Activated CD8-positive, alpha-beta memory T cell treated with anti-CD3 and anti-CD28 coated beads, Interleukin-2, amount 10 ng/mL, durations not matched to agents 7 days and 5 days (primary cell): Measurements from ENCODE around the gene ZBTB25. TPM values are rescaled to one million over a fixed set of nuclear protein-coding genes. Genes with fewer than 3 reads are reported as not detected.

Experiments used
- ATAC-seq: fragments of 150-1000 bp; cut with Tn5 transposase; one replicate; pipeline ENCODE4 v1.10.0; 2021; ENCODE audit warnings: moderate library complexity
- CTCF ChIA-PET: fragments of 350-600 bp; sonication (Branson Sonifier 250); formaldehyde crosslinking; loops from one replicate; lab custom pipeline; 2021; ENCODE audit warnings: antibody characterized with exemption; lab: Charles Lee
- DNase-seq: peaks from one replicate; pipeline ENCODE4 v3.0.0-alpha.2; 2020
- H3K27ac Mint-ChIP-seq: one replicate; pipeline ENCODE4 v1.8.0; 2021; ENCODE audit warnings: mild to moderate bottlenecking, mixed read lengths
- H3K27me3 Mint-ChIP-seq: one replicate; pipeline ENCODE4 v1.8.0; 2021; ENCODE audit warnings: mixed read lengths
- H3K36me3 Mint-ChIP-seq: one replicate; pipeline ENCODE4 v1.8.0; 2021; ENCODE audit warnings: mild to moderate bottlenecking, mixed read lengths
- H3K4me1 Mint-ChIP-seq: one replicate; pipeline ENCODE4 v1.8.0; 2021; ENCODE audit warnings: mixed read lengths
- H3K4me3 Mint-ChIP-seq: one replicate; pipeline ENCODE4 v1.8.0; 2021; ENCODE audit warnings: mild to moderate bottlenecking, moderate library complexity, mixed read lengths
- H3K9me3 Mint-ChIP-seq: one replicate; pipeline ENCODE4 v1.8.0; 2022; ENCODE audit warnings: low read depth, mixed read lengths
- total RNA-seq, 2 experiments: library from RNA; stranded (reverse); gene quantifications; one replicate each; pipeline ENCODE4 v1.2.3, GENCODE V29; 2021

ZBTB25 gene
- total RNA-seq, 2 experiments from 2014 or later = 31.4 to 42.8 TPM

DNA sequence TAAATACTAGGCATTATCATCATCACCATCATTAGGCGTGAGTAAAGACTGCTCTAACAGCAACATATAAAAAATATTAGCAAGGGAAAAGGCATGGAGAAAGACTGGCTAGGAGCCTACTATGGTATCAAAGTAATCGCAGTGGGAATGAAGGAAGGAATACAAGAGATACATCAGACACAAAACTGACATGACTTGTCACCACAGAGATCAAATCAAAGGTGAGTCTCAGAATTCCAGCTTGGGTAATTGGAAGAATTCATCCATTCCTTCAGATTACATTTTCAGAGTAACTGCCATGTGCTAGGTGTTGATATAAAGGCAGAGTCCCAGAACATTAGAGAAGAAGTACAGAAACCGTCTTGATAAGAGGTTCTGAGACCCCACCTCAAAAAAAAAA, 10.2 kb downstream of the ZBTB25 start:
- H3K36me3 Mint-ChIP-seq = peaks cover 40% of the 10 kb centered on the region
- CTCF ChIA-PET = interaction anchor here (1.2 to 9.0 kb wide), 7 partner anchors 9 to 149 kb away, joined by 3 to 70 read pairs (median 4); no protein-coding TSS in a partner anchor

DNA sequence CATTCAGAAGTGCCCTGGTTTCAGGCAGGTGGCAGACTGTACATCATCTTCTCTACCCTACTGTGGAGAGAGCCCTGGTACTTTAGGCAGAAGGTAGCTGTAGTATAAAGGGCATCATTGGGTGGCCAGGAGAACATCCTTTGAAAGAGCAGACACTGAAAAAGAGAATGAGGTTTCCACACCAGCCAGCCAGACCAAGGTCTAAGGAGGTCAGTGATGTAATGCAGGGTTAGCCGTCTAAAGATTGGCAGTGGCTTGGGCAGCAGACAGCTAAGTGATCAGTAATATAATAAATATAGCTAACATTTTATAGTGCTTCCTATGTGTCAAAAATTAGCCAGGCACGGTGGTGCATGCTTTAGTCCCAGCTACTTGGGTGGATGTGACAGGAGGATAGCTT, 12.0 kb downstream of the ZBTB25 start:
- Mint-ChIP-seq H3K27ac (no peak overlapping the region), H3K27me3 (no peaks in the 10 kb centered on the region), H3K4me3 (no peak overlapping the region), H3K9me3 (no peaks in the 10 kb centered on the region), H3K4me1 (peaks cover 28% of the 10 kb centered on the region), H3K36me3 (peaks cover 46% of the 10 kb centered on the region)
- CTCF ChIA-PET = interaction anchor here (1.5 to 9.0 kb wide), 2 partner anchors 19 to 62 kb away, joined by 3 to 70 read pairs; no protein-coding TSS in a partner anchor
- no peak for DNase-seq
- no peak for ATAC-seq

More for the DNA sequence above, 10.2 kb downstream of the ZBTB25 start:
- no peak for DNase-seq
- Mint-ChIP-seq H3K4me3 (no peak overlapping the region), H3K4me1 (peaks cover 38% of the 10 kb centered on the region), H3K27ac (peak overlapping the region; percentile 0), H3K27me3 (no peaks in the 10 kb centered on the region), H3K9me3 (no peaks in the 10 kb centered on the region)
- ATAC-seq = no peak

DNA sequence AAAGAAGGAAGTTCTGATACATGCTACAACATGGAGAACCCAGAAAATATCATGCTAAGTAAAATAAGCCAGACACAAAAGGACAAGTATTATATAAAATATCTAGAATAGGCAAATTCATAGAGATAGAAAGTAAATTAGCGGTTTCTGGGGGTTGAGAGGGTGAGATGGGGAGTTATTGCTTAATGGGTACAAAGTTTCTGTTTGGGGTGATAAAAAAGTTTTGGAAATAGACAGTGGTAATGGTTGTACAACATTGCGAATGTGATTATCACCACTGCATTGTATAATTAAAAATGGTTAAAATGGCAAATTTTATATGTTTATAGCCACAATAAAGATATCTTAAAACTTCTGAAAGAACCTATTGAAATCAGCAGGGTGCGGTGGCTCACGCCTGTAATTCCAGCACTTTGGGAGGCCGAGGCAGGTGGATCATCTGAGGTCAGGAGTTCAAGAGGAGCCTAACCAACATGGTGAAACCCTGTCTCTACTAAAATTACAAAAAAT, 15.0 kb downstream of the ZBTB25 start:
- peaks cover 55% of the 10 kb centered on the region for H3K36me3 Mint-ChIP-seq
- CTCF ChIA-PET = interaction anchor here (1.5 to 2.2 kb wide), 3 partner anchors 14 to 145 kb away, joined by 4 to 7 read pairs (median 5); no protein-coding TSS in a partner anchor
- no peaks in the 10 kb centered on the region for H3K9me3 Mint-ChIP-seq

DNA sequence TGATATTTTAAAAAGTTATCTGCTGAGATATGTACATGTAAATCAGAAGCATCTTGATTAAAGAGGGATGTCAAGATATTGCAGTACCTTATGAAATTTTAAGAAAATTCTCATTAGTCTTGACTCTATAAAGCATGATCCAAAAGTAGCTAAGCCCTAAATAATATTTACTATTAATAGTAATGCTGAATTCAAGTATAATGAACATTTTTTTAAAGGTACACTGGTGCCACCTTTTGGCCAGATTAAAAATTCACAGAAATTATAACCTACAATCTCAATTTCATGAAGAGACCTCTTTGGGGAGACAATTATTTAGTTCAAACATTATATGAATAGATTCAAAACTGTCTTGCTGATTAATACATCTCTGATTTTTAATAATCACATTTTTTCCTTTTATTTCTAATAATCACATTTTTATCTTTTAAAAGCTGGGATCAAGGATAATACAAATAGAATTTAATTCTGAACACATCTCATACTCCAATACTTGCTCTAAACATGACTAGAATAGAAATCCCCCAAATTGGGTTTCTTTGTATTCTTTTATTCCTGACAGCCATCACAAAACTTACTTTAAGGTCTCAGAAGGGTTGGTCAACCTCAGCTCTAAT, 24.9 kb downstream of the ZBTB25 start:
- no peak overlapping the region for H3K4me3 Mint-ChIP-seq
- H3K9me3 Mint-ChIP-seq = no peaks in the 10 kb centered on the region
- peaks cover 25% of the 10 kb centered on the region for H3K4me1 Mint-ChIP-seq
- ATAC-seq = no peak
- no peak for DNase-seq
- CTCF ChIA-PET = interaction anchor here (0.7 to 6.4 kb wide), 21 partner anchors 11 to 282 kb away, joined by 3 to 55 read pairs (median 6); partner anchors contain the start of gene AKAP5
- no peaks in the 10 kb centered on the region for H3K27me3 Mint-ChIP-seq
- peaks cover 13% of the 10 kb centered on the region for H3K36me3 Mint-ChIP-seq
- H3K27ac Mint-ChIP-seq = no peak overlapping the region

More for the DNA sequence above, 15.0 kb downstream of the ZBTB25 start:
- Mint-ChIP-seq H3K4me1 (peaks cover 22% of the 10 kb centered on the region), H3K27me3 (no peaks in the 10 kb centered on the region), H3K27ac (no peak overlapping the region), H3K4me3 (no peak overlapping the region)
- ATAC-seq (no peak), DNase-seq (no peak)

DNA sequence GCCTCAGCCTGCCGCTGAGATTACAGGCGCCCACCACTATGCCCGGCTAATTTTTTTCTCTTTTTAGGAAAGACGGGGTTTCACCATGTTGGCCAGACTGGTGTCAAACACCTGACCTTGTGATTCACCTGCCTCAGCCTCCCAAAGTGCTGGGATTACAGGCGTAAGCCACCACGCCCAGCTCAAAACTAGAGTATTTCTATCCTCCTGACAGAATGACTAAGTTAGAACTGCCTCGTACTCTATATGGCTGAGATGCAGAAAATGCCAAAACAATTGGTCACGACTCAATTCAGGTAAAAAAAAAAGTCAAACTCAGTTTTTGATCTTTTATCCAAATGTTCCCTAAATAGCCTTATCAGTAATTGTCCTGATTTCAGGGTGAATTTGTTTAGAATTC, 27.2 kb downstream of the ZBTB25 start:
- Mint-ChIP-seq H3K4me3 (no peak overlapping the region), H3K4me1 (peaks cover 29% of the 10 kb centered on the region), H3K9me3 (no peaks in the 10 kb centered on the region), H3K27me3 (no peaks in the 10 kb centered on the region), H3K36me3 (peaks cover 13% of the 10 kb centered on the region), H3K27ac (no peak overlapping the region)
- DNase-seq (no peak), ATAC-seq (no peak)
- CTCF ChIA-PET = interaction anchor here (1.3 to 6.4 kb wide), 3 partner anchors 9 to 132 kb away, joined by 3 to 55 read pairs (median 21); no protein-coding TSS in a partner anchor

DNA sequence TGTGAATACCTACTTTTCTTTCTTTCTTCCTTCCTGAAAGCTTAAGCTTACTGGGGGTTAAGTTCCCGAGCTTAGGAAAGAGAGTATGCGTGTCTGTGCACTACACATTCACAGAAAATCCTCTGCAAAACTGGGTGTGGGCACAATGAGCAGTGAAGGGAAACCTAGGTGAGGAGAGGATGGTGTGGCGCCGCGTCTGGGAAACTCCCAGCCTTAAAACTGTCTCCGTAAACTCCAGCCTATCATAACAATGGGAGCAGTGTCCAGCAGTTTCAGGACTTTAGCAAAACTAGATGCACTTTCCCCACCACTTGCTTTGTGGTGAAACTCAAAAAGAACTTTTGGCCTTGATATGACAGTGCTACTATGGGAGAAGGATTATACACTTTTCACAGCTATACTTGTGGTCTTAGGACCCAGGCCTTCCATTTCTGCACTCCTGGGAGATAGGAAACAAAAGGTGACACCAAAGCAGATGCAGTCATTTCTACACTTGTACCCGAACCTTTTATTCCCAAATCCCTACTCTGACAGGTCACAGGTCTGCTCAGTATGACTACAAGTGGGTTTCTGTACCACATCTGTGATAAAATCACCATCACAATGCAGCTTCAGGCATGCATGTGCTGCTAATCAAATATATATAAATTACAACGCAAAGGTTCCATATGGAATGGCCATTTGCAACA, 27.9 kb downstream of the ZBTB25 start:
- CTCF ChIA-PET = interaction anchor here (0.7 to 6.4 kb wide), 4 partner anchors 8 to 132 kb away, joined by 3 to 55 read pairs (median 3); no protein-coding TSS in a partner anchor
- H3K27ac Mint-ChIP-seq = no peak overlapping the region
- peaks cover 13% of the 10 kb centered on the region for H3K36me3 Mint-ChIP-seq
- no peak for DNase-seq
- no peaks in the 10 kb centered on the region for H3K9me3 Mint-ChIP-seq
- no peak for ATAC-seq
- H3K4me3 Mint-ChIP-seq = no peak overlapping the region
- H3K27me3 Mint-ChIP-seq = no peaks in the 10 kb centered on the region
- peaks cover 30% of the 10 kb centered on the region for H3K4me1 Mint-ChIP-seq

DNA sequence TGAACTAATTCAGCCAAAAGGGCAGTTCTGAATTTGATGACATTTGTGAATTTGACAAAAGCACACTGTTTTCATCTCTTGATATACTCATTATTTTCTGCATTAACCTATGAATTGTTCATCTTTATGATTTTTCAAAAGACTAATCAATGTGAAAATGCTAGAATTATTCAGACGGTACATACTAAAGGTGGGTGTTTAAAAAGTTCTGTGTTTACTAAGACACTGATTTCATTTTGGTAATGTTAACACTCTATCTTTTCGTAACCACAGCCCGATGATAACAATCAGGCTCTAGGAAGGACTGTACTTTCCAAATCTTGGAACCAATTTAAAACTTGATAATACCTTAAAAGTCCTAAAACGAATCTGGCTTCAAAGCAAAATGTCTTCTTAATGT, 28.9 kb downstream of the ZBTB25 start:
- H3K4me1 Mint-ChIP-seq = peaks cover 31% of the 10 kb centered on the region
- CTCF ChIA-PET = interaction anchor here (1.9 kb wide), 1 partner anchor 131 kb away, joined by 6 read pairs; no protein-coding TSS in a partner anchor
- no peak for ATAC-seq
- H3K4me3 Mint-ChIP-seq = no peak overlapping the region
- H3K36me3 Mint-ChIP-seq = peaks cover 11% of the 10 kb centered on the region
- no peaks in the 10 kb centered on the region for H3K27me3 Mint-ChIP-seq
- no peaks in the 10 kb centered on the region for H3K9me3 Mint-ChIP-seq
- H3K27ac Mint-ChIP-seq = no peak overlapping the region
- no peak for DNase-seq

DNA sequence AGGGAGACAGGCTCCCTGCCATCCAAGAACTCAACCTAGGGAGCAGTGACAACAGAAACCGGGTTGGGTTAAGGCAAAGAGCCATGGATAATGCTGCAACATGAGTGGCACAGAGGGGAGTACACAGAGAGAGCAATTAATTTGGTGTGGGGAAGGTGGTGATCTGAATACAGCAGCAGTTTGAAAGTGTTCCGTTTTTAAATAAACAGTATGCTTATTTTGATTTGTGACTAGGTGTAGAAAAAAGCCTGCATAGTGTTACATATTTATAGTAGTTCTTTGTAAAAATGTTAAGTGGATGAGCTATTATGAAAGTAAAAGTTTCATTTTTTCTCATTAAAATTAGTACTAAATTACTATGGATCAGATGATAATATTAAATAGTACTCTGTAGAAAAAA, 29.6 kb downstream of the ZBTB25 start:
- Mint-ChIP-seq H3K27ac (no peak overlapping the region), H3K4me1 (peaks cover 32% of the 10 kb centered on the region), H3K4me3 (no peak overlapping the region), H3K9me3 (no peaks in the 10 kb centered on the region), H3K27me3 (no peaks in the 10 kb centered on the region), H3K36me3 (peaks cover 11% of the 10 kb centered on the region)
- CTCF ChIA-PET = interaction anchor here (1.2 to 1.9 kb wide), 2 partner anchors 10 to 130 kb away, joined by 3 to 6 read pairs; no protein-coding TSS in a partner anchor
- ATAC-seq (peak; percentile 47), DNase-seq (no peak)

DNA sequence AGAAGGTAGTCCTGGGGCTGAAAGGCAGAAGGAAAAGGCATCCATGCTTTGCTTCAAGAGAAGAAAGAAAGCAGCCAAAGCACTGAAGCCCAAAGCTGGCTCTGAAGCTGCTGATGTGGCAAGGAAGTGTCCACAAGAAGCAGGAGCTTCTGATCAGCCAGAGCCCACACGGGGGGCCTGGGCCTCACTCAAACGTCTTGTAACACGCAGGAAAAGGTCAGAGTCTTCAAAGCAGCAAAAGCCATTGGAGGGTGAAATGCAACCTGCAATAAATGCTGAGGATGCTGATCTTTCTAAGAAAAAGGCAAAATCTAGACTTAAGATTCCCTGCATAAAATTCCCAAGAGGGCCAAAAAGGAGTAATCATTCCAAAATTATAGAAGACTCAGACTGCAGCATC, 35.2 kb downstream of the ZBTB25 start:
- Mint-ChIP-seq H3K27me3 (no peaks in the 10 kb centered on the region), H3K27ac (no peak overlapping the region), H3K4me1 (peaks cover 48% of the 10 kb centered on the region), H3K9me3 (no peaks in the 10 kb centered on the region), H3K4me3 (no peak overlapping the region), H3K36me3 (peaks cover 9% of the 10 kb centered on the region)
- ATAC-seq = no peak
- CTCF ChIA-PET = interaction anchor here (0.9 to 4.8 kb wide), 6 partner anchors 10 to 168 kb away, joined by 3 to 23 read pairs (median 4); no protein-coding TSS in a partner anchor
- DNase-seq = no peak

DNA sequence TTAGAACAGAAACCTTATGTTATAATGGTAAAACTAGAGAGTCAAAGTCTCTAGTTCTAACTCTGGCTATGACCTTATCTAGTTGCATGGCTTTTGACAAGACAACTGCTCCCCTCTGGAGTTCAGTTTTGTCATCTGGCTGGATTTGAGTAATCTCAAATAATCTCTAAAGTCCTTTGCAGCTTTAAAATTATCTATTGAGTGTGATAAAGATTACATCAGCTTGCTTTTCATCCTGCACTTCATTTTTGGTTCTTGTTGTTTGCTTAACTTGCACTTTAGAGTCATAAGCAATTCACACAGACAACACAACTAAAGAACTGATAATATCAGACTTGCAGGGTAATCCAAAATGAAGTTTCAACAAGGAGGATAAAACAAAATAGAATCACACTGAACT, 36.1 kb downstream of the ZBTB25 start:
- peaks cover 45% of the 10 kb centered on the region for H3K4me1 Mint-ChIP-seq

DNA sequence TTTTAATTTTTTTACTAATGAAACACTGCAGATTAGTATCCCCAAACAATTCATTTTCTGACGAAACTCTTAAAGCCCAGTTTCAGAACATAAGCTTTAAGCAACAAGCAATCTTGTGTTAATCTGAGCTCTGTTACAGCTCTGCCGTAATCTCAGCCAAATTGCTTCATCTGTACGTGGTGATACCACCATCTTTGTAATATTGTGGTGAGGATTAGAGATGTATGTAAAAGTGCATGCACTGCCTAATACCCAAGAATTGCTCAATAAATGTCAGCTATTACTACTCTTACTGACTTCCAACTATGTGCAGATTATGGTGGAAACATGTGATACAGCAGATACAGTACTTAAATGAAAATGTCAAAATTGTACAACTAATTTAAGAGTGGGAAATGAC, 36.5 kb downstream of the ZBTB25 start:
- H3K4me3 Mint-ChIP-seq = no peak overlapping the region
- peaks cover 12% of the 10 kb centered on the region for H3K36me3 Mint-ChIP-seq
- H3K9me3 Mint-ChIP-seq = no peaks in the 10 kb centered on the region
- ATAC-seq (no peak), DNase-seq (no peak)
- no peak overlapping the region for H3K27ac Mint-ChIP-seq
- peaks cover 45% of the 10 kb centered on the region for H3K4me1 Mint-ChIP-seq
- CTCF ChIA-PET = interaction anchor here (0.8 to 4.8 kb wide), 9 partner anchors 9 to 123 kb away, joined by 3 to 23 read pairs (median 5); no protein-coding TSS in a partner anchor
- no peaks in the 10 kb centered on the region for H3K27me3 Mint-ChIP-seq

More for the DNA sequence above, 36.1 kb downstream of the ZBTB25 start:
- Mint-ChIP-seq H3K27ac (no peak overlapping the region), H3K27me3 (no peaks in the 10 kb centered on the region), H3K9me3 (no peaks in the 10 kb centered on the region), H3K36me3 (peaks cover 12% of the 10 kb centered on the region), H3K4me3 (peak overlapping the region; percentile 20)
- DNase-seq (no peak), ATAC-seq (no peak)
- CTCF ChIA-PET = interaction anchor here (0.8 to 4.8 kb wide), 8 partner anchors 8 to 123 kb away, joined by 3 to 23 read pairs (median 4); no protein-coding TSS in a partner anchor

DNA sequence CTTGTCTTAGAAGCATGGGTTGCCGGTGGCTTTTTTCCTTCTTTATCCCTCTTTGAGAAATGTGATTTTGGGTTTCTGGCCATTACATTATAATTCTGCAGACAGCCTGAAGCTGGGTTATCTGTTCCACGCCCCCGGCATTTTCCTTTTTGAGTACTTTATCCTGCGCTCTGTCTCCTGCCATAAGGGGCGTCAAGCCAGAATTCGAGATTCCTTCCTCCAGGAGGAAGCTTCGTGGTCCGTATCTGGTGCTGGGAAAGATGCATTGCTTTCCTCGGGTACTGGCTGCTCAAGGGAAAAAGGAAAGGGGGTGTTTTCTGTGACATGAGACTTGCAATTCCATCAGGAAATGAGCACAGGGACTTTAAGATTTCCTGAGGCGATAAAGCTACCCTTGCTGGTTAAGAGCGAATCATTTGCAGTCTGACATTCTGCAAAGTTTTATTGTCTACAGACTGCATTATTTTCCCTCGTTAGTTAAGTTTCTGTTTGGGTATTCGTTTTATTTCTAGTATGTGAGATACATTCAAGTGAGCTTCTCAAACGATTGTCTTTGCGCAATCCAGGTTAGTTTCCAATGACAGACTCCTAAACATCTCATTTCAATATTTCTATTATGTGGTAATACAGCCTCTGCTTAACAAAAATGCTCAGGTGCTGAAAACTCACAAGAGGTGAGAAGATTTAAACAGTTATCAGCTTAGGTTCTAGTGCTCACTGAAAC, 37.6 kb downstream of the ZBTB25 start:
- H3K4me3 Mint-ChIP-seq = peak overlapping the region; percentile 79
- CTCF ChIA-PET = interaction anchor here (0.9 to 4.8 kb wide), 9 partner anchors 11 to 122 kb away, joined by 3 to 23 read pairs (median 6); partner anchors contain the start of gene MTHFD1
- peak overlapping the region; percentile 66 for H3K27ac Mint-ChIP-seq
- ATAC-seq = no peak
- H3K27me3 Mint-ChIP-seq = no peaks in the 10 kb centered on the region
- H3K36me3 Mint-ChIP-seq = peaks cover 11% of the 10 kb centered on the region
- H3K9me3 Mint-ChIP-seq = no peaks in the 10 kb centered on the region
- no peak for DNase-seq
- H3K4me1 Mint-ChIP-seq = peaks cover 40% of the 10 kb centered on the region
